ENCODE results near the gene ENPP3.
A peak's percentile ranks its signal among the peaks of the same experiment; 100 is the strongest.
"Not testable (repeated sequence)": the region's sequence is repeated elsewhere in the genome, so short reads cannot be mapped to it uniquely, and the experiment has no call there.

ENPP3 gene

DNA sequence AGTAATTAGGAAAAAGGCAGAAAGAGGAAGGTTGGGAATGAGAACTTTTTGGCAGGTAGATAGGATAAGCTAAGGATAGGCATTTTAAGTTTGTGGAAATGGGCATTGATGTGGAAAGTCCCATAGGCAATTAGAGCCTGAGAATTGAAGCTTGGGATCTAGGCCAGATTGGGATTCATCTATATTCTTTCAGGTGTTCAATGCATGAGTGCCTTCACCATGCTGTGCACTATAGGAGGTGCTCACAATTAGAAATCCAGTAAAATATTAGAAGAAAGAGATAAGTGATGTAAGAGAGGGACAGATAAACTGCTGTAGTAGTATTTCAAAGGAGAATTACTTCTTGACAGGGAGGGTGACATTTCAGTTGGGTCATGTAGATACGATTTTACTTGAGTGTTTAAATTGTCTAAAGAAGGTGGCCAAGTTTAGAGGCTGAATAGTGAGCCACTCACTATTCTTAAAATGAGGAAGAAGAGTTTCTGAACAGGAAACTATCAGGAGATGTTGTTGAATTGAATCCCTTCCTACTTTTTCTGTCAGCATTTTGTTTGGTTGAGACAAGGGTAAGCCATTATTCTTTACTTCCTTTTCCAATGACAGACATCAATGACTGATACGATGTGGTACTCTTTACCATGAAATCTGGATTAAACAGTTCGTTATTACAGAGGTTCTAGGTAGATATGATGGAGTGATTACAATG, 104.7 kb downstream of the ENPP3 start:
- no peak for DNase-seq

DNA sequence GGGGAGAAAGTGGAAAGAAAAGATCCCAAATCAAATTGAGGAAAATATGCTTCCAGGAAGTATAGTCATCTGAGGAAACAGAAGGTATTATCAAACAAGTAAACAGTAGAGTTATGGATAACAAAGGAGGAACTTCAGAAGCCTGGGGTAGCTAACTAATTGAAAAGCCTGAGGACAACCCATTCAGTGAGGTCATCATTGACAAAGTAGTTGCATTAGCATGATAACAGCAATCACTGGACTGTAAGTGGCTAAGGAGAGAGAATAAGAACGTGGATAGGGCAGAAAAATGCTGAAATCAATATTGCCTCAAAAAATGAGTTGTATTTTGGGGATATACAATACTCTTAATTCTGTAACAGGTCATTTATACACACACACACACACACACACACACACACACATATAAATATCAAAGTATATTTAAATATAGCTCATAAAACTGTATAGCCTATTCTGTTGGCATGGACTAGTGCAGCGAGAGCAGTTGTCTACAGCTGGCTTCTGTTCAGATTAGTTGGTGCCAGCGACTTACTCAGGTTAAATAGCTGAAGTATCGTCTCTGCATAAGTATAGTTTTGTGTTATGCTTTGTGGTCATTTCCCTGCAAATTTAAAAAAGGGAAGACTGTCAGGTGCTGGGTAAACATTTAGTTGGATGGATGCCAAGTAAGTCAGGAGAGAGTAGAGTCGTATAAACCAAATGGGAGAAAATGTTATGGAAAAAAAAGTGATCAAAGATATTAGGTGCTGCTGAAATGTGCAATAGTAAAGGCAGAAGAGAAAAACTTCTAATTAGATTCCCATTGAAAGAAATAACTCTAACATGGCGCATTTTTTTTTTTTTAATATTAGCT, 107.6 kb downstream of the ENPP3 start:
- no peak for DNase-seq

DNA sequence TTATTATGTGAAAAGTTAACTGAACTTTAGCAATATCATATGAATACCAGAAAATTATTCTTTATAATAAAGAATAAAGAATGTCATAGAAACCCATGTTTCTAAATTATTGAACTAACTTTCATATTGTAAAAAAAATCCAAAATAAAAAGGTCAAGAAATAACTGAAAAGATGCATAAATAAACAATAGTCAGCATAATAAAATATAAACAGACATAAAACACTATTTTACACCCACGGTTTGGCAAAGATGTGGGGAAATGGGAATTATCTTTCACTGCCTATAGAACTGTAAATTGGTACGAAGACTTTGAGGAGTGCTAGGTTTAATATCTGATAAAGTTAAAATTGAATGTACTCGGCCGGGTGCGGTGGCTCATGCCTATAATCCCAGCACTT, 108.4 kb downstream of the ENPP3 start:
- no peak for DNase-seq

DNA sequence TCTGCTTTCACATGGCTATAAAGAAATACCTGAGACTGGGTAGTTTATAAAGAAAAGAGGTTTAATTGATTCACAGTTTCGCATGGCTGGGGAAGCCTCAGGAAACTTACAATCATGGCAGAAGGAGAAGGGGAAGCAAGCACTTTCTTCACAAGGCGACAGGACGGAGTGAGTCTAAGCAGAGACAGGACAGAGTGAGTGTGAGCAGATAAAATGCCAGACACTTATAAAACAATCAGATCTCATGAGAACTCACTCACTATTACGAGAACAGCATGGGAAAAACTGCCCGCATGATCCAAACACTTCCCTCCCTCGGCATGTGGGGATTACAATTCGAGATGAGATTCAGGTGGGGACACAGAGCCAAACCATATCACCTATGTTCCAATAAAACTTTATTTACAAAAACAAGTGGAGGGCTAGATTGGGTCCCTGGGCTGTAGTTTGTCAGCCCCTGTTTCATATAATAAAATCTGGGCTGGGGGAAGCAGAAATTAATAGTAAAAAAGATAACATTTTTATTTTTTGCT, 110.8 kb downstream of the ENPP3 start:
- no peak for DNase-seq

DNA sequence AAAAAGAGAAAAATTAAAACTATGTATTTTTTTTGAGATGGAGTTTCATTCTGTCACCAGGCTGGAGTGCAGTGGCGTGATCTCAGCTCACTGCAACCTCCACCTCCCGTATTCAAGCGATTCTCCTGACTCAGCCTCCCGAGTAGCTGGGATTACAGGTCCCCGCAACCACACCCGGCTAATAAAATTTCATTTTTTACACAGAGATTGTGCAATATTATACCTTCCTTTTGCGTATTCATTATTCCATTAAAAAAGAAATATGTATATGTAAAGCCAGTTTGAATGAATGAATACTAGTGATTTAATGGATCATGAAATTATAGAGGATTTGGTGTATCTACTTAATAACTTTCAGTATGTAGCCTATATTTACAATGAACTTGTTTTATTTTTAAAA, 111.9 kb downstream of the ENPP3 start:
- no peak for DNase-seq

GRCh38 chr6:131751012-131751715, 114.1 kb downstream of the ENPP3 start:
- not testable (repeated sequence) for DNase-seq

GRCh38 chr6:131754088-131754487, 117.0 kb downstream of the ENPP3 start:
- no peak for DNase-seq

GRCh38 chr6:131754715-131755567, 117.8 kb downstream of the ENPP3 start:
- DNase-seq: no peak

DNA sequence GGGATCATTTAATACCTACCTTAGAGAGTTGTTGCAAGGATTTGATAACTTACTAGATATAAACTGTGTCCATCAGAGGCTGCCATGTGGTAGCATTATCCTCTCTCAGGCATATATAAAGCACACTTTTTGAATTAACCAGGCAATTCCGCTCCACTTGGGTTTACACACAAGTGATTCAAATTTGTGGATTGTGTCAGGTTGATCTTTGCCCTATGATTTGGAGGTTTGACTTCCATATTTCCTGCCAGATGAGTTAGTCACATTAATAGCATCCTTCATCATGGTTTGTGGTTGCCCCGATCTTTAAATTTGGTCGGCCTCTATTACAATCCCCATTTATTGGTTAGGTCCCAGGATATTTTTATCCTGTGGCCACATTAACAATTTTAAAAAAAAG, 118.5 kb downstream of the ENPP3 start:
- DNase-seq: peak; percentile 13

GRCh38 chr6:131756039-131756438, 118.9 kb downstream of the ENPP3 start:
- DNase-seq: no peak

- no peak for DNase-seq
Measured at GRCh38 chr6:131758920-131759319, 121.8 kb downstream of the ENPP3 start.

DNA sequence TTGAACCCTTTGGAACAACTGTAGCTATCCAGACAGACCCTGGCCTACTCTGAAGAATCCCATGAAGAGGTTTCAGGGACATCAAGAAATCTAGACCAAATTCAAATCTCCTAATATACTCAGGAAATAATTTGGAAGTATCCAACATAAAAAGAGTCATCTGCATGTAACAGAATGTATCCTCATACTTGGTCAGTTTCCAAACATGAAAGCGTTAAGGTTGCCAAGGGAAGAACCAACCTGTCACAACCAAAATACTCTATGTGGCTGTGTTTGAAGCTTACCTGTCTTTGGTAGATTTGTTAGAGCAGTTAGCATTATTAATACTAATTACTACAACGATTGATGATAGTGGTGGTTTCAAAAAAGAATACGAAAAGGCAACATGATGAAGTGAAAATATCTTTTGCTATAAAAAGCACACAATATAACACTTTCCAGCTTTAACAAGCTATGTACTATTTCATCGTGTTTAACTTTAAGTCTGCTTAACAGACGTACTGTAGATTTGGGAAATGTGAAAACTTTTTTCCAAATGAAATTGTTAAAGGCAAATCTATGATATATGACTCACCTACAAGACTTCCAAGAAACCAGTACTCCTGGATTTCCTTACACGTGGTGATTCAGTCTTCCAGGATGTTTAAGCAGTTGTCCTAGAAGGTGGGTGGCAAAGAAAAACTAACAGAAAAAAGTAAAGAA, 124.1 kb downstream of the ENPP3 start:
- no peak for DNase-seq

DNA sequence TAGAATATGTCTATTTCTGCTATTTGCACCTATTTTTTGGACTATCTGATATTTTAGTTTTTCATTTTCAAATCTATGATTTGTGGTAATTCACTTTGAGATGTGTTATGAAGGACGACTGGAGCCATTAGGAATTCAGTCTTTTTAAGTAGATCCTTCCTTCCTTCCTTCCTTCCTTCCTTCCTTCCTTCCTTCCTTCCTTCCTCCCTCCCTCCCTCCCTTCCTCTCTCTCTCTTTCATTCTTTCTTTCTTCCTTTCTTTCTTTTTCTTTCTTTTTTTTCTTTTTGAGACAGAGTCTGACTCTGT, 124.6 kb downstream of the ENPP3 start:
- DNase-seq: no peak

- DNase-seq: no peak
Measured at GRCh38 chr6:131762984-131763383, 125.9 kb downstream of the ENPP3 start.

DNA sequence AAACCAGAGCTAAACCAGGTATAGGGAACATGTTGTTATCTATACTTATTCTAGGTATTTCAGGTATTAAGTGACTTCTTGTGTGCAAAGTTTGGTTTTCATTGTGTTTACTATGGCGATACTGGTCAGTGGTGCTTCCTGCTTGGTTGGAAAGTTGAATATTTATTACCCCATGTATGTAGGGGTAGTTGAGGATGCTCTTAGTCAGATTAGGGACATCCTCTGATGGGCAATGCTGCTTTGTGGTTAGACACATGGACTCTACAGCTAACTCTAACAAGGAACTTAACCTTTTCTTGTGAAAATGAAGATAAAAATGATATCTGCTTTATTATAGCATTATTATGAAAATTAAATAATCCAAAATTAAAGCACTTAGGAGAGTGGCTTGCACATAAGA, 126.6 kb downstream of the ENPP3 start:
- DNase-seq: no peak

- no peak for DNase-seq
Measured at GRCh38 chr6:131764350-131764749, 127.2 kb downstream of the ENPP3 start.

DNA sequence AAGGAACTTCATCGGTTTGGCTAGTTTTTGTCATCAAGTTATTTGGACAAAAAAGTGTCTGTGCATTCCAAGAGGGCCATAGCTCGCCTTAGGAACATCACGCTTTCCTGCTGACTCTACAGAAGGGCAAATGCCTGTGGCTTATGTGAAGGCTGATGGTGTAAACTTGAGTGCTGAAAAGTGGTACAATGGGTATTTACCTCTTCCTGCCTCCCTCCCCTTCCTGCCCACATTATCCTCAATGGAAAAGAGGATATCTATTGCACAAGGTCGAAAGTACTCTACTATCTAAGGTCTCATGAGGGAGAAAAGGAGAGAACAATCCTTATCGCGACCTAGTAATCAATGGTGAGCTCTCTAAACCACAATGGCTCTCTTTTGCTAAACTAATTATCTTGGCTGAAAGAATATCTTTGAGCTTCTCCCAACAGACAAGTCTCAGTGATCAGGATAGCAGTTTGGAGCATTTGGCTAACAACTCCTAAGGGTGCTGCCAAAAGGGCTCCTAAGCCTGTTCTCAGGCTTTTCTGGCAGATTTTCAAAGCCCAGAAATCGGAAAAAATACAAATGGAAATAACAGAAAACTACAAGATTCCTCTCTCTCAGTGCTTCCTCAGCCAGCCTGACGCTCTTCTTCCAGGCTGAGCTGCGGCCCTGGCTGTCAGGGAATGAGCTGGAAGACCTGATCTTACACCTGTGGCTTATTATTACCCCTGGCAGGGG, 128.1 kb downstream of the ENPP3 start:
- DNase-seq: no peak

DNA sequence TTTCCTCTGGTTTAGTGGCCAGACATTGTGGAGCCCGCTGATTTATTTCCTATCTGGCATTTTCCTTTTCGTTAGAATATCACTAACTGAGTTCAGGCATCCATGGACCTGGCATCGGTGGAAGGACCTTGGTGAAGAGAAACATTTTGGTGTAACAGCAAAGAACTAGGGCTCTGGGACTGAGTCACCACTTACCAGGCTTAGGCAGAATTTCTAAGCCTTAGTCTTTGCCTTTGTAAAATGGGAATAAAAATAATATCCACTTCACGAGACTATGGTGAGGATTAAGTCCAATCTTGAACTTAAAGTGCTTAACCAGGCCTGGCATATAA, 128.7 kb downstream of the ENPP3 start:
- no peak for DNase-seq

- no peak for DNase-seq
Measured at GRCh38 chr6:131766631-131767030, 129.5 kb downstream of the ENPP3 start.

GRCh38 chr6:131768964-131769363, 131.9 kb downstream of the ENPP3 start:
- no peak for DNase-seq

DNA sequence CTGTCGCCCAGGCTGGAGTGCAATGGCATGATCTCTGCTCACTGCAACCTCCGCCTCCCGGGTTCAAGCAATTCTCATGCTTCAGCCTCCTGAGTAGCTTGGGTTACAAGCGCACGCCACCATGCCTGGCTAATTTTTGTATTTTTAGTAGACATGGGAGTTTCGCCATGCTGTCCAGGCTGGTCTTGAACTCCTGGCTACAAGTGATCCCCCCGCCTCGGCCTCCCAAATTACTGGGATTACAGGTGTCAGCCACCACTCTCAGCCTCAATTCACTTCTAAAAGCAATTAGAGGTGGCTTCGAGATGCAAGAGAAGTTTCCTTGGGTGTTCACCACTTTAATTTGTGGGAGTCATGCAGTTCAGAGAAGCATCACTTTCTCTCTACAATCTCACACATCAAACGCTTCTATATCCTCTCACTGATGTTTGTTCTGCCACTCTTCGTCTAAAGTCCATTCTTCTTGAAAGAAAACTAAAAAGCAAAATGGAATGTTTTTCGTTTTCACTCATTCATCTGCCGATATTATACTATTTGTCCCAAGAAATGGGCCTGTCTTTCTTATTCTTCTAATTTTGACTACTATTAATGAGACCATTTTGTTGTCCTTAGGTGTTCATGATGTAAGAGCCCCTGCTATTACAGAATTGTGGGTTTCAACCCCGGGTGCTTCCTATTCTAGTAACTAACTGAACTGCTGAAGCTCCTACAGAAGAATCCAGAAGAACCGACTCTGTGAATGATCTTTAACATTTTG, 132.5 kb downstream of the ENPP3 start:
- DNase-seq: no peak
